ENCODE data around the gene HADHA.

Gene HADHA

GRCh38 chr2:26245231-26245732 is 850 bp upstream of the HADHA start:
- DNase-seq (ENCODE audit: low read depth), result peak; percentile 49

GRCh38 chr2:26243470-26244308 is 743 bp downstream of the HADHA start:
- peak; percentile 36 for DNase-seq (ENCODE audit: low read depth)

- DNase-seq (ENCODE audit: low read depth), result no peak
Observed at GRCh38 chr2:26241928-26242436, 2.5 kb downstream of the HADHA start.

- DNase-seq (ENCODE audit: low read depth), result peak; percentile 59
Observed at GRCh38 chr2:26238311-26238958, 6.0 kb downstream of the HADHA start.

- no peak for DNase-seq (ENCODE audit: low read depth)
Observed at GRCh38 chr2:26237868-26238267, 6.6 kb downstream of the HADHA start.

- DNase-seq (ENCODE audit: low read depth), result no peak
Observed at GRCh38 chr2:26235089-26235488, 9.3 kb downstream of the HADHA start.

- DNase-seq (ENCODE audit: low read depth), result no peak
Observed at GRCh38 chr2:26230806-26231205, 13.6 kb downstream of the HADHA start.

- no peak for DNase-seq (ENCODE audit: low read depth)
Observed at GRCh38 chr2:26229595-26229994, 14.8 kb downstream of the HADHA start.

GRCh38 chr2:26224095-26224494 is 20.3 kb downstream of the HADHA start:
- DNase-seq (ENCODE audit: low read depth), result no peak

GRCh38 chr2:26223018-26223417 is 21.4 kb downstream of the HADHA start:
- no peak for DNase-seq (ENCODE audit: low read depth)

- DNase-seq (ENCODE audit: low read depth), result no peak
Observed at GRCh38 chr2:26217720-26218119, 26.7 kb downstream of the HADHA start.

GRCh38 chr2:26216587-26216986 is 27.8 kb downstream of the HADHA start:
- no peak for DNase-seq (ENCODE audit: low read depth)

- DNase-seq (ENCODE audit: low read depth), result no peak
Observed at GRCh38 chr2:26215833-26216232, 28.6 kb downstream of the HADHA start.

GRCh38 chr2:26214759-26215158 is 29.7 kb downstream of the HADHA start:
- no peak for DNase-seq (ENCODE audit: low read depth)

- DNase-seq (ENCODE audit: low read depth), result no peak
Observed at GRCh38 chr2:26212011-26212410, 32.4 kb downstream of the HADHA start.

GRCh38 chr2:26203906-26204305 is 40.5 kb downstream of the HADHA start:
- DNase-seq (ENCODE audit: low read depth), result no peak

- no peak for DNase-seq (ENCODE audit: low read depth)
Observed at GRCh38 chr2:26202981-26203490, 41.4 kb downstream of the HADHA start.

GRCh38 chr2:26197516-26197915 is 46.9 kb downstream of the HADHA start:
- DNase-seq (ENCODE audit: low read depth), result no peak

GRCh38 chr2:26196683-26197418 is 47.6 kb downstream of the HADHA start:
- DNase-seq (ENCODE audit: low read depth), result no peak

GRCh38 chr2:26195040-26195984 is 49.1 kb downstream of the HADHA start:
- DNase-seq (ENCODE audit: low read depth), result no peak
